ENCODE data around the gene KIAA1328.

DNA sequence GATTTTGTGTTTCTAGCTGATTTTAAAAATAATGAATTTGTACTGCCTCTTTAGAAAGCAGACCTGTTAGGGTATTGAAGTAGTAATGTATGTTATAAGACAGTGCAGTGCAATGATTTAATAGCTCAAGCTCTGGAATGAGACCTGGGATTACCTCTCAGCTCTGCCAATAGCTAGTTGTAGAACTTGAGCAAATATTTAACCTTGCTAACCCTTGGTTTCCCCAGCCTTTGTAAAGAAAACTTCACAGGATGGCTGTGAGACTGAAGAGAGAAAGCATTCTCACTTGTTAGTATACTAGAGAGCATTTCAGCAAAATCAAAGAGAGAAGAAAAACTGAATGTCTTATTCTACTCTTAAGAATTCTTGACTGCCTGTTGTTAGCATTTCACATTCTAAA, 293.9 kb downstream of the KIAA1328 start:
- no peak for TF ChIP-seq POLR2A (IDR thresholded peaks at IDR 0.05; ENCODE audit: low read length)
- TF ChIP-seq GATA1 (IDR thresholded peaks at IDR 0.05; ENCODE audit: low read depth, low read length) = no peak

Measured in erythroblast (primary cell).